DOHH2 (cell line): Measurements from ENCODE around the gene ZYG11B.
"Not testable (repeated sequence)": the region's sequence is repeated elsewhere in the genome, so short reads cannot be mapped to it uniquely, and the experiment has no call there.

Experiments
- H3F3A ChIP-seq: fragments of 200-600 bp; sonication (generic), shearing (Covaris generic); 2 replicates; pipeline ENCODE4 v1.6.0; 2016; ENCODE audit warnings: antibody characterized with exemption, mild to moderate bottlenecking; ENCODE audit not compliant: control insufficient read depth, insufficient read depth
- H3K27ac ChIP-seq: fragments of 200-600 bp; sonication (generic); 2 replicates; pipeline ENCODE4 v1.5.1; 2014; ENCODE audit warnings: low read depth, mild to moderate bottlenecking, low read length, moderate library complexity
- H3K27me3 ChIP-seq: fragments of 200-600 bp; sonication (generic); 2 replicates; pipeline ENCODE4 v1.6.1; 2014; ENCODE audit warnings: mild to moderate bottlenecking, low read length, mixed read lengths; ENCODE audit not compliant: control insufficient read depth
- H3K36me3 ChIP-seq: fragments of 200-600 bp; sonication (generic); 2 replicates; pipeline ENCODE4 v1.6.1; 2014; ENCODE audit warnings: mild to moderate bottlenecking, low read length, moderate library complexity, mixed read lengths; ENCODE audit not compliant: control insufficient read depth
- H3K4me1 ChIP-seq: fragments of 200-600 bp; sonication (generic); 2 replicates; pipeline ENCODE4 v1.6.1; 2014; ENCODE audit warnings: mild to moderate bottlenecking, low read length, mixed read lengths; ENCODE audit not compliant: control insufficient read depth
- H3K4me2 ChIP-seq: fragments of 200-600 bp; sonication (generic); 2 replicates; pipeline ENCODE4 v1.6.0; 2014; ENCODE audit warnings: mild to moderate bottlenecking, low read length, moderate library complexity
- H3K4me3 ChIP-seq: fragments of 200-600 bp; sonication (generic); 2 replicates; pipeline ENCODE4 v1.5.1; 2014; ENCODE audit warnings: mild to moderate bottlenecking, low read length, mixed read lengths
- H3K79me2 ChIP-seq: fragments of 200-600 bp; sonication (generic); 2 replicates; pipeline ENCODE4 v1.6.1; 2014; ENCODE audit warnings: mild to moderate bottlenecking, low read length, mixed read lengths; ENCODE audit not compliant: control insufficient read depth
- H3K9me2 ChIP-seq: fragments of 200-600 bp; sonication (generic); replicated peaks from 2 replicates; pipeline ENCODE4 v1.6.1; 2014; ENCODE audit warnings: mild to moderate bottlenecking, low read length, mixed read lengths; ENCODE audit not compliant: control insufficient read depth
- H3K9me3 ChIP-seq: fragments of 200-600 bp; sonication (generic); 2 replicates; pipeline ENCODE4 v1.6.1; 2014; ENCODE audit warnings: antibody characterized with exemption, low read length, mixed read lengths; ENCODE audit not compliant: control insufficient read depth, insufficient read depth
- H4K20me1 ChIP-seq: fragments of 200-600 bp; sonication (generic); 2 replicates; pipeline ENCODE4 v1.6.0; 2014; ENCODE audit warnings: low read depth, mild to moderate bottlenecking, antibody characterized with exemption, low read length, moderate library complexity; ENCODE audit not compliant: control insufficient read depth, insufficient read depth
- EZH2phosphoT487 ChIP-seq: fragments of 200-600 bp; sonication (generic); IDR thresholded peaks from 2 replicates; pipeline ENCODE4 v1.6.1; 2017; ENCODE audit warnings: borderline replicate concordance, mild to moderate bottlenecking, antibody characterized with exemption, low read length, moderate library complexity, mixed read lengths
- TF ChIP-seq, protein P1 (sequence below): fragments of 200-600 bp; sonication (generic); IDR thresholded peaks from one replicate; pipeline ENCODE4 v1.5.1; 2014; ENCODE audit warnings: antibody characterized with exemption, mild to moderate bottlenecking, low read depth, low read length; ENCODE audit not compliant: poor library complexity, severe bottlenecking

ZYG11B gene

DNA sequence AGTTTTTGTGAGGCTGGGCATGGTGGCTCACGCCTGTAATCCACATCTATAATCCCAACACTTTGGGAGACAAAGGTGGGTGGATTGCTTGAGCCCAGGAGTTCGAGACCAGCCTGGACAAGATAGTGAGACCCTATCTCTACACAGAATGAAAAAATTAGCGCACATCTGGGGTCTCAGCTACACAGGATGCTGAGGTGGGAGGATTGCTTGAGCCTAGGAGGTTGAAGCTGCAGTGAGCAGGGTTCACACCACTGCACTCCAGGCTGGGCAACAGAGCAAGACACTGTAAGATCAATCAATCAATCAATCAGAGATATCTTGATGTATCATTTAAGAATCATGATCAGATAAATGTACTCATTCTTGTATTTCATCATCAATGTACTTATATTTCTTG is 7.1 kb downstream of the ZYG11B start:
- Histone ChIP-seq H4K20me1 (0 out of 2 replicates have a peak, but pooled peaks cover 3% of the 10 kb centered on the region), H3F3A (no peaks in the 10 kb centered on the region), H3K79me2 (peaks cover 52% of the 10 kb centered on the region), H3K27ac (no peak overlapping the region), H3K9me2 (no peaks in the 10 kb centered on the region), H3K36me3 (no peaks in the 10 kb centered on the region), H3K4me3 (no peak overlapping the region), H3K4me2 (no peak overlapping the region), H3K4me1 (peaks cover 13% of the 10 kb centered on the region), H3K27me3 (no peaks in the 10 kb centered on the region), H3K9me3 (no peaks in the 10 kb centered on the region)
- no peak for TF ChIP-seq EZH2phosphoT487
- TF ChIP-seq, protein P1, sequence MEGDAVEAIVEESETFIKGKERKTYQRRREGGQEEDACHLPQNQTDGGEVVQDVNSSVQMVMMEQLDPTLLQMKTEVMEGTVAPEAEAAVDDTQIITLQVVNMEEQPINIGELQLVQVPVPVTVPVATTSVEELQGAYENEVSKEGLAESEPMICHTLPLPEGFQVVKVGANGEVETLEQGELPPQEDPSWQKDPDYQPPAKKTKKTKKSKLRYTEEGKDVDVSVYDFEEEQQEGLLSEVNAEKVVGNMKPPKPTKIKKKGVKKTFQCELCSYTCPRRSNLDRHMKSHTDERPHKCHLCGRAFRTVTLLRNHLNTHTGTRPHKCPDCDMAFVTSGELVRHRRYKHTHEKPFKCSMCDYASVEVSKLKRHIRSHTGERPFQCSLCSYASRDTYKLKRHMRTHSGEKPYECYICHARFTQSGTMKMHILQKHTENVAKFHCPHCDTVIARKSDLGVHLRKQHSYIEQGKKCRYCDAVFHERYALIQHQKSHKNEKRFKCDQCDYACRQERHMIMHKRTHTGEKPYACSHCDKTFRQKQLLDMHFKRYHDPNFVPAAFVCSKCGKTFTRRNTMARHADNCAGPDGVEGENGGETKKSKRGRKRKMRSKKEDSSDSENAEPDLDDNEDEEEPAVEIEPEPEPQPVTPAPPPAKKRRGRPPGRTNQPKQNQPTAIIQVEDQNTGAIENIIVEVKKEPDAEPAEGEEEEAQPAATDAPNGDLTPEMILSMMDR = no peak

- not testable (repeated sequence) for H3F3A ChIP-seq, H3K27ac ChIP-seq, H3K9me2 ChIP-seq, H3K4me1 ChIP-seq, H3K9me3 ChIP-seq, H4K20me1 ChIP-seq, H3K27me3 ChIP-seq, H3K4me3 ChIP-seq, H3K36me3 ChIP-seq, H3K4me2 ChIP-seq
- H3K79me2 ChIP-seq = peaks cover 46% of the 10 kb centered on the region
These were observed 9.1 kb downstream of the ZYG11B start for GRCh38 chr1:52735371-52735770.

DNA sequence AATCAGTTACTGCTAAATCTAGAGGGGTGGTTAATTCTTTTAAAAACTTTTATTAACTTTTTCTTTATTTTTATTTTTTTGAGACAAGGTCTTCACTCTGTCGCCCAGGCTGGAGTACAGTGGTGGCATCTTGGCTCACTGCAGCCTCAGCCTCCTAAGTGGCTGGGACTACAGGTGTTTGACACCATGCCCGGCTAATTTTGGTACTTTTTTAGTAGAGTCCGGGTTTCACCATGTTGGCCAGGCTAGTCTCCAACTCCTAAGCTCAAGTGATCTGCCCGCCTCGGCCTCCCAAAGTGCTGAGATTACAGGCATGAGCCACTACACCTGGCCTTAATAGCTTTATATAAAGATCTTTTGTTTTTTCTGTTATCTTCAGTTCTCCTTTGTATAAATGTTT is 11.9 kb downstream of the ZYG11B start:
- Histone ChIP-seq H3K27me3 (no peaks in the 10 kb centered on the region), H3F3A (no peaks in the 10 kb centered on the region), H3K79me2 (peaks cover 43% of the 10 kb centered on the region), H3K9me3 (no peaks in the 10 kb centered on the region), H3K27ac (no peak overlapping the region), H3K4me3 (no peak overlapping the region), H3K4me2 (no peak overlapping the region), H3K4me1 (no peaks in the 10 kb centered on the region), H3K36me3 (no peaks in the 10 kb centered on the region), H4K20me1 (0 out of 2 replicates have a peak, but pooled peaks cover 3% of the 10 kb centered on the region), H3K9me2 (no peaks in the 10 kb centered on the region)
- no peak for TF ChIP-seq EZH2phosphoT487
- TF ChIP-seq, protein P1 = no peak

GRCh38 chr1:52738893-52739292 is 12.6 kb downstream of the ZYG11B start:
- Histone ChIP-seq H3K9me3 (no peaks in the 10 kb centered on the region), H3F3A (no peaks in the 10 kb centered on the region), H3K4me1 (no peaks in the 10 kb centered on the region), H3K79me2 (peaks cover 38% of the 10 kb centered on the region), H3K27me3 (no peaks in the 10 kb centered on the region), H3K27ac (no peak overlapping the region), H4K20me1 (0 out of 2 replicates have a peak, but pooled peaks cover 3% of the 10 kb centered on the region), H3K36me3 (no peaks in the 10 kb centered on the region), H3K9me2 (no peaks in the 10 kb centered on the region), H3K4me3 (no peak overlapping the region), H3K4me2 (no peak overlapping the region)
- TF ChIP-seq EZH2phosphoT487 = no peak
- TF ChIP-seq, protein P1 = no peak
